Inflammatory macrophage (primary cell): ENCODE results near the gene CYP4F22.
"Not testable (repeated sequence)": the region's sequence is repeated elsewhere in the genome, so short reads cannot be mapped to it uniquely, and the experiment has no call there.

ENCODE experiments used
- DNase-seq, 2 donors: peaks; one replicate each; pipeline ENCODE4 v3.0.0-alpha.2; 2020 to 2022
- total RNA-seq, 18 experiments: gene quantifications; one replicate each; lab custom pipeline; 2026; ENCODE audit warnings: mixed read lengths in 6 of 18, inconsistent platforms in 2 of 18; lab: John Stamatoyannopoulos, UW

Gene CYP4F22
- 0 to 0.37 (median 0.06) reads per million in 18 experiments for total RNA-seq

GRCh38 chr19:15508035-15508710, at the start of gene CYP4F22:
Gene CYP4F22 (plus strand): TSS chr19:15508525. CDS start chr19:15525337, 16,812 bp downstream.
- no peak for DNase-seq

DNA sequence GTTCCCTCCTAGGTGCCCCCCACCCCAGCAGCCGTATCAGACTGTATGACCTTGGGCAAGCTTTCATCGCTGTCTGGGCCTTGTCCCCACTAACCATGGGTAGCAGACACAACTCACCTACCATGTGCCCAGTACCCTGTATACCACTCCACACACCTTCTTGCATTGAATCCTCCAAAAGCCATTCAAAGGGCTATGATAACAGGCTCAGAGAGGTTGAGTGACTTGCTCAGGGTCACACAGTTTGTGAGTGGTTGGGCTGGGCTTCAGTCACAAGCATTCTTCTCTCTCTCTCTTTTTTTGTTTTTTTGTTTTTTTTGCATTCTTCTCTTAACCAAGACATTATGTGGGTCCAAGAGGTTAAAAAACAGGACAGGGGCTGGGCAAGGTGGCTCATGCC, 46.6 kb upstream of the CYP4F22 start:
- no peak for DNase-seq

GRCh38 chr19:15463861-15464371, 44.4 kb upstream of the CYP4F22 start:
- DNase-seq, result peak; percentile 21 to 44

DNA sequence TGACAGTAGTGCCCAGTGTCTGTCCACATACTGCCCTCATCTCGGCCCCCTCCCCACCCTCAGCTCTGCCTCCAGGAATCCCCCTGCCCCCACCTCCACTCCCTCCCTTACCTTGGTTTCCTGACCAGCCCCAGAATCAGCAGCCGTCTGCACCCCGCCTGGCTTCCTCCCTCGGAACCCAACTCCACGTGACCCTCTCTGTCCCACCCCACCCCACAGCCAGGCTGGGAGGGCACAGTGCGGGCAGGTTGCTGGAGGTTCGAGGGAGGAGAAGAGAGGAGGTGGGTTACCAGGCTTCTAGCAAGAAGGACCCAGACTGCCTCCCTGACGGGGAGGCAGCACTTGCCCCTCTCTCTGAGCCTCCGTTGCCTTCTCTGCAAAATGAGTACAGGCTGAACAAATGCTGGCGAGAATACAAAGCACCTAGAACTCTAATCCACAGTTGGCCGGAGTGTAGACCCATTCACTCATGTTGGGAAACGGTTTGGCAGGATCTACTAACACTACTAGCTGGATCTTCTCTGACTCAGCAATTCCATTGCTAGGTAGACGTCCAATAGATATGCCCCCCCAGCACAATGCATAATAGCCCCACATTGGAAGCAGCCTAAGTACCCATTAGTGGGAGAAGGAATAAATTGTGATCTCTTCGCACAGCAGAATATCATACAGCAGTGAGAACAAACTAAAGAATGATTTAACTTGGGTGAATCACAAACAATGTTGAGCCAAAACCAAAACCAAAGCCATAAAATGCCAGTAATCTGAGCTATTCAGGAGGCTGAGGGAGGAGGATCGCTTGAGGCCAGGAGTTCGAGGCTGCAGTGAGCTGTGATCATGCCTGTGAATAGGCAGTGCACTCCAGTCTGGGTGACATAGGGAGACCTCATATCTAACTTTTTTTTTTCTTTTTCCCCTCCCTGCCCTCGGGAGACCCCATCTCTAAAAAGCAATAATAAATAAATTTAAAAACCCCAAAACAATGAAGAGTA, 43.6 kb upstream of the CYP4F22 start, which contains the start of gene RASAL3:
Gene RASAL3, minus strand, starts transcription at position 151 of the 992 bp plus-strand sequence. CDS start 186 bp downstream, outside the sequence.
- DNase-seq, result no peak

DNA sequence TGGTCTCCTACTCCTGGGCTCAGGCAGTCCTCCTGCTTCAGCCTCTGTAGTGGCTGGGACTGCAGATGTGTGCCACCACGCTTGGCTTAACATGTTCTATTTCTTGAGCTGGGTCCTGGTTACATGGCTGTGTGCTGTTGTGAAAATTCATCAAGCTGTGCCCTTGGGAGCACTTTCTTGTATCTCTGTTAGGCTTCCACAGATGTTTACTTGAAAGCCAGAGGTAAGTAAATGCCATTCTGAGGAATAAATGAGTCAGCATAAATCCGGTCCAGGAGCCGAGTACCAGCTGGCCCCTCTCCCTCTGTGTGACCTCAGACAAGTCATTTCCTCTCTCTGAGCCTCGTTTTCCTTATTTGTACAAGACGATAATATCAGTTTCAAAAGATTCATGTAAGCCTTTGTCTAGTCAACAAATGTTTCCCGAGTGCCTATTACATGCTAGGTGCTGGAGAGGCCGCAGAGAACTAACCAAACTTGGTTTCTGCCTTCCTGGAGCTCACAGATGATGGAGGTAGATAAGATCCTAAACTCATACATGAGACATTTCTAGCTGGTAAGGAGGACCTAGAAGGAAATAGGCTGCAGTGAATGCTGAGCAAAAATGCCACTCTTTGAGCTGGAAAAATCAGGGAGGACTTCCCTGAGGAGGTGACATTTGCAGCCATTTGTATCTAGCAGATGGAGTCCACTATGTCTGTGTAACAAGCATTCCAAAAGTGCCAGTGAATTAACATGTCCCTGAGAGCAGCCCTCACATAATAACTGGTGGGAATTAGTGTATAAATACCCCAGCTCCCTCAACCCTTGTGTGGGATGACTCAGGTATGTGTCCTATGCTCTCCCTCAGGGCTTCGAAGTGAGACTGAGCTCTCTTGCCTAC, 41.2 kb upstream of the CYP4F22 start:
- DNase-seq, result peak in 1 of 2 donors; percentile 16

DNA sequence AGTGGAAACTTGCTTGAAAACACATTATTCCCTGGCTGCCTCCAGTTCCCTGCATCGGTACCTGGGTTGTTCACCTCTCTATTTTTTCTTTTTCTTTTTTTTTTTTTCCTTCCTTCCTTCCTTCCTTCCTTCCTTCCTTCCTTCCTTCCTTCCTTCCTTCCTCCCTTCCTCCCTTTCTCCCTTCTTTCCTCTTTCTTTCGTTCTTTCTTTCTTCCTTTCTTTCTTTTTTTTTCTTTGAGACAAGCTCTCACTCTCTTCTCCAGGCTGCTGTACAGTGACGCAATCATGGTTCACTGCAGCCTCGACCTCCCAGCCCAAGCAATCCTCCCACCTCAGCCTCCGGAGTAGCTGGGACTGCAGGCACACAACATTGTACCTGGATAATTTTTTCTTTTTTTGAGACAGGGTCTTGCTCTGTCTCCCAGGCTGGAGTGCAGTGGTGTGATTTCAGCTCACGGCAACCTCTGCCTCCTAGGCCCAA, 40.6 kb upstream of the CYP4F22 start:
- DNase-seq, result no peak

GRCh38 chr19:15468675-15469512, 39.4 kb upstream of the CYP4F22 start:
- no peak for DNase-seq

- DNase-seq, result peak; percentile 21 to 47
Measured at GRCh38 chr19:15469513-15470297, 38.6 kb upstream of the CYP4F22 start.

- DNase-seq, result no peak
Measured at GRCh38 chr19:15471639-15472101, 36.7 kb upstream of the CYP4F22 start.

GRCh38 chr19:15473821-15474220, 34.5 kb upstream of the CYP4F22 start:
- DNase-seq, result not testable (repeated sequence)

DNA sequence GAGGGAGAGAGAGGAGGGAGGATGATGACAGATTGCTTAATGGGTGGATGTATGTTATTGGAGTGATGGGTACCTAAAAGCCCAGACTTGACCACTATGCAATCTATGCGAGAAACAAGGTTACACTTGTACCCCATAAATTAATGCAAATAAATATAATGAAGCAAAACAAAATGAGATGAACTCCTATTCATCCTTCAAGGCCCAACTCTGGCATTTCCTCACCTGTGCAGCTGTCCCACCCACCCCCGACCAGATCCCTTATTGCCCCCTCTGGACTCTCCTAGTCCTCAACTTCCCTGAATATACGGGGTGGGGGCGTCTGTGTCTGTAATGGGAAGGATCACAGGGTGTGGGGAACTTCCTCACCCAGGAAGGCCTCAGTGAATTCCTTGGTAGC, 33.2 kb upstream of the CYP4F22 start:
- no peak for DNase-seq

DNA sequence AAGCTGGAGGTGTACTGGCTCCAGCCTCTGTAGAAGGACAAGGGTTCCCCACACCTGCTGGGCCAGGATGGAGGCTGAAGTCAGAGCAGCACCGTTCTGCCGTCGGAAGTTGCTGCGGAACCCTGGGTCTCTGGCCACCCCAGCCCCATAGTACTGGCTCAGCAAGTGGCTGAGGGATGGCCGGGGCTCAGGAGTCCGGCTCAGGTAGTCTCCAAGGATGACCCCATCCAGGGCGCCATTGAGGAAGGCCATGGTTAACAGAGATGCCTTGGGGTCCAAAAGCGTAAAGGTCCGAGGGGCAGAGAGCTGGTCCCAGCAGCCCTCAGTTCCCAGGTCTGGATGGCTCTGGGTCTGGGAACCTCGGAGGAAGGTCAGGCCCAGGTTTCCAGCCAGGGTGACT, 32.7 kb upstream of the CYP4F22 start:
- DNase-seq, result no peak

- DNase-seq, result no peak
Measured at GRCh38 chr19:15476325-15476724, 32.0 kb upstream of the CYP4F22 start.

GRCh38 chr19:15479391-15480345, 28.7 kb upstream of the CYP4F22 start, which contains the start of gene PGLYRP2:
Gene PGLYRP2 (minus strand): TSS chr19:15479501. CDS start chr19:15479371, 130 bp downstream.
- DNase-seq, result peak; percentile 72 to 74

DNA sequence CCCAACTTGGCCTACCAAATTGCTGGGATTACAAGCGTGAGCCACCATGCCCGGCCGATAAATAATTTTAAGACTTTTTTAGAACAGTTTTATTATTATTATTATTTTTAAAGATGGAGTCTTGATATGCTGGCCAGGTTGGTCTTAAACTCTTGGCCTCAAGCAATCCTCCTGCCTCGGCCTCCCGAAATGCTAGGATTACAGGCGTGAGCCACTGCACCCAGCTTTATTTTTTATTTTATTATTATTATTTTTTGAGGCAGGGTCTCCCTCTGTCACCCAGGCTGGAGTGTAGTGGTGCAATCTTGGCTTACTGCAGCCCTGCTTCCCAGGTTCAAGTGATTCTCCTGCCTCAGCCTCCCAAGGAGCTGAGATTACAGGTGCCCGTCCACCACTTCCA, 27.3 kb upstream of the CYP4F22 start:
- not testable (repeated sequence) for DNase-seq

- DNase-seq, result not testable (repeated sequence)
Measured at GRCh38 chr19:15485768-15486167, 22.6 kb upstream of the CYP4F22 start.

DNA sequence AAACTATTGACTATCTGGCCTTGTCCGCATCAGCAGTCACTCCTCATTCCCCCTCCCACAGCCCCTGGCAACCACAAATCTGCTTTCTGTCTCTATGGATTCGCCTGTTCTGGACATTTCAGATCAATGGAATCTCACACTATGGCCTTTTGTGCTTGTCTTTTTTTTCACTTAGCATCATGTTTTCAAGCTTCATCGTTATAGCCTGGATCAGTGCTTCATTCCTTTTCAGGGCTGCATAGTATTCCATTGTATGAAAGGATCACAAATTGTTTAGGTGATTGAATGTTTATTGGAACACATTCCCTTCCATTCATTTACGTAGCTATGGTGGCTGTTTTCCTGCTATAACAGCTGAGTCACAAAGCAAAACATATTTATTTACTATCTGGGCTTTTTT, 21.3 kb upstream of the CYP4F22 start:
- DNase-seq, result no peak

GRCh38 chr19:15488489-15489226, 19.7 kb upstream of the CYP4F22 start:
- no peak for DNase-seq
